C4-2B (cell line): ENCODE measurements around the gene SERPIND1.

Experiments
- ZFX ChIP-seq: fragments of 450-650 bp; IDR thresholded peaks from 2 replicates; pipeline ENCODE4 v1.6.1; 2017
- TF ChIP-seq, protein P1 (sequence below): fragments of 450-650 bp; conservative IDR thresholded peaks from 2 replicates; pipeline ENCODE4 v1.5.1; 2017; ENCODE audit warnings: mild to moderate bottlenecking

DNA sequence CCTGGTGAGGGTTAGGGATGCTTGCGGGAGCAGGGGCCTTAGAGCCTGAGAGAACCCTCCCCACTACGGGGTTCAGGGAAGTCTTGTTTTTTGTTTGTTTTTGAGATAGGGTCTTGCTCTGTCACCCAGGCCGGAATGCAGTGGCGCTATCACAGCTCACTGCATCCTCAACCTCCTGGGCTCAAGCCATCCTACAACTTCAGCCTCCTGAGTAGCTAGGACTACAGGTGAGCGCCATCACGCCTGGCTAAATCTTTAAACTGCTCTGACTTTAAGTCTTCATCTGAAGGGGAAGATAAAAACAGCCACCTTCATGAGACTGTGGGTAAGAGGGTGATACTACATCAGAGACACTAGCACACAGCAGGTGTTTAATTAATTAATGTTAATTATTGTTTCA is 28.5 kb downstream of the SERPIND1 start:
- TF ChIP-seq, protein P1, sequence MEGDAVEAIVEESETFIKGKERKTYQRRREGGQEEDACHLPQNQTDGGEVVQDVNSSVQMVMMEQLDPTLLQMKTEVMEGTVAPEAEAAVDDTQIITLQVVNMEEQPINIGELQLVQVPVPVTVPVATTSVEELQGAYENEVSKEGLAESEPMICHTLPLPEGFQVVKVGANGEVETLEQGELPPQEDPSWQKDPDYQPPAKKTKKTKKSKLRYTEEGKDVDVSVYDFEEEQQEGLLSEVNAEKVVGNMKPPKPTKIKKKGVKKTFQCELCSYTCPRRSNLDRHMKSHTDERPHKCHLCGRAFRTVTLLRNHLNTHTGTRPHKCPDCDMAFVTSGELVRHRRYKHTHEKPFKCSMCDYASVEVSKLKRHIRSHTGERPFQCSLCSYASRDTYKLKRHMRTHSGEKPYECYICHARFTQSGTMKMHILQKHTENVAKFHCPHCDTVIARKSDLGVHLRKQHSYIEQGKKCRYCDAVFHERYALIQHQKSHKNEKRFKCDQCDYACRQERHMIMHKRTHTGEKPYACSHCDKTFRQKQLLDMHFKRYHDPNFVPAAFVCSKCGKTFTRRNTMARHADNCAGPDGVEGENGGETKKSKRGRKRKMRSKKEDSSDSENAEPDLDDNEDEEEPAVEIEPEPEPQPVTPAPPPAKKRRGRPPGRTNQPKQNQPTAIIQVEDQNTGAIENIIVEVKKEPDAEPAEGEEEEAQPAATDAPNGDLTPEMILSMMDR: no peak
- TF ChIP-seq ZFX: no peak
